Putamen (tissue), 1 donor: ENCODE data around the gene DNAAF5.
"Not testable (repeated sequence)": the region's sequence is repeated elsewhere in the genome, so short reads cannot be mapped to it uniquely, and the experiment has no call there.

Experiments used
- DNase-seq: peaks from one replicate; pipeline ENCODE4 v3.0.0-alpha.2; 2016; ENCODE audit warnings: low spot score

DNAAF5 gene

GRCh38 chr7:747186-747585, 20.7 kb downstream of the DNAAF5 start:
- DNase-seq = no peak

- DNase-seq = no peak
Measured at GRCh38 chr7:748446-748845, 21.9 kb downstream of the DNAAF5 start.

- DNase-seq = no peak
Measured at GRCh38 chr7:749140-749551, 22.6 kb downstream of the DNAAF5 start.

GRCh38 chr7:750111-750905, 23.8 kb downstream of the DNAAF5 start:
- DNase-seq = no peak

GRCh38 chr7:751826-752225, 25.3 kb downstream of the DNAAF5 start:
- no peak for DNase-seq

GRCh38 chr7:752256-752655, 25.8 kb downstream of the DNAAF5 start:
- not testable (repeated sequence) for DNase-seq

GRCh38 chr7:753190-753589, 26.7 kb downstream of the DNAAF5 start:
- DNase-seq = no peak

- no peak for DNase-seq
Measured at GRCh38 chr7:754531-755412, 28.3 kb downstream of the DNAAF5 start.

GRCh38 chr7:755413-755805, 28.9 kb downstream of the DNAAF5 start:
- no peak for DNase-seq

GRCh38 chr7:756231-756927, 29.9 kb downstream of the DNAAF5 start:
- DNase-seq = no peak

GRCh38 chr7:756928-757560, 30.5 kb downstream of the DNAAF5 start:
- no peak for DNase-seq

- DNase-seq = no peak
Measured at GRCh38 chr7:757741-758163, 31.3 kb downstream of the DNAAF5 start.

- DNase-seq = no peak
Measured at GRCh38 chr7:759569-759968, 33.1 kb downstream of the DNAAF5 start.

- DNase-seq = no peak
Measured at GRCh38 chr7:760006-760405, 33.5 kb downstream of the DNAAF5 start.

GRCh38 chr7:761101-761500, 34.6 kb downstream of the DNAAF5 start:
- DNase-seq = no peak

- no peak for DNase-seq
Measured at GRCh38 chr7:761631-762030, 35.1 kb downstream of the DNAAF5 start.

- no peak for DNase-seq
Measured at GRCh38 chr7:762885-763284, 36.4 kb downstream of the DNAAF5 start.

GRCh38 chr7:763762-764161, 37.3 kb downstream of the DNAAF5 start:
- DNase-seq = no peak

GRCh38 chr7:765383-765782, 38.9 kb downstream of the DNAAF5 start:
- no peak for DNase-seq

GRCh38 chr7:767580-767940, 41.1 kb downstream of the DNAAF5 start:
- no peak for DNase-seq

- DNase-seq = peak; percentile 29
Measured at GRCh38 chr7:767941-768731, 41.6 kb downstream of the DNAAF5 start.
